ENCODE measurements around the gene SLC44A4. TPM values are rescaled to one million over a fixed set of nuclear protein-coding genes. Genes with fewer than 3 reads are reported as not detected.

The SLC44A4 gene
- total and polyA plus RNA-seq, 2 of the 8 experiments (the other 6 are each of a cell fraction or from before 2014, with no cell fraction given), result 4.8 to 7.0 TPM

DNA sequence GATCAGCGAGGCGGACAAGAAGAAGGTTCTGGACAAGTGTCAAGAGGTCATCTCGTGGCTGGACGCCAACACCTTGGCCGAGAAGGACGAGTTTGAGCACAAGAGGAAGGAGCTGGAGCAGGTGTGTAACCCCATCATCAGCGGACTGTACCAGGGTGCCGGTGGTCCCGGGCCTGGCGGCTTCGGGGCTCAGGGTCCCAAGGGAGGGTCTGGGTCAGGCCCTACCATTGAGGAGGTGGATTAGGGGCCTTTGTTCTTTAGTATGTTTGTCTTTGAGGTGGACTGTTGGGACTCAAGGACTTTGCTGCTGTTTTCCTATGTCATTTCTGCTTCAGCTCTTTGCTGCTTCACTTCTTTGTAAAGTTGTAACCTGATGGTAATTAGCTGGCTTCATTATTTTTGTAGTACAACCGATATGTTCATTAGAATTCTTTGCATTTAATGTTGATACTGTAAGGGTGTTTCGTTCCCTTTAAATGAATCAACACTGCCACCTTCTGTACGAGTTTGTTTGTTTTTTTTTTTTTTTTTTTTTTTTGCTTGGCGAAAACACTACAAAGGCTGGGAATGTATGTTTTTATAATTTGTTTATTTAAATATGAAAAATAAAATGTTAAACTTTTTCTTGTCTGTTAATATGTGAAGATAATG lies 49.0 kb downstream of the SLC44A4 start (continued):
- TF ChIP-seq EP300 (IDR thresholded peaks at IDR 0.05; ENCODE audit: borderline replicate concordance in 1 of 2, low read depth in 2 of 2, low read length in 2 of 2) (no peak), TAF1 (IDR thresholded peaks at IDR 0.05; ENCODE audit: low read depth, low read length) (no peak), SUZ12 (IDR thresholded peaks at IDR 0.05; ENCODE audit: low read length) (no peak), KDM5A (IDR thresholded peaks at IDR 0.05; ENCODE audit: low read length) (peak; percentile 73; the same call in 1 of the 2 replicates), CEBPB (IDR thresholded peaks at IDR 0.05; ENCODE audit: low read depth, low read length) (no peak), YY1 (IDR thresholded peaks at IDR 0.05; ENCODE audit: low read depth, low read length) (no peak), SIN3A (conservative IDR thresholded peaks at IDR 0.05 in 1 of 2, IDR thresholded peaks at IDR 0.05 in 1 of 2; ENCODE audit: low read depth in 1 of 2, low read length in 2 of 2) (peak in 1 of 2 experiments; percentile 57; a peak in 1 of 4 replicates), POU5F1 (IDR thresholded peaks at IDR 0.05; ENCODE audit: low read depth, low read length) (no peak), CREB1 (IDR thresholded peaks at IDR 0.05) (no peak), CTCF (IDR thresholded peaks at IDR 0.05; ENCODE audit: control extremely low read depth in 1 of 3, insufficient read depth in 1 of 3, low read depth in 1 of 3, low read length in 3 of 3) (peak in 1 of 3 experiments; percentile 14; a peak in 1 of 4 replicates), SAP30 (IDR thresholded peaks at IDR 0.05; ENCODE audit: insufficient read depth, insufficient replicate concordance, low read length) (no peak), TEAD4 (IDR thresholded peaks at IDR 0.05; ENCODE audit: low read depth, low read length) (no peak), CHD2 (IDR thresholded peaks at IDR 0.05; ENCODE audit: low read length) (no peak), BCL11A (IDR thresholded peaks at IDR 0.05; ENCODE audit: low read depth in 2 of 2, low read length in 2 of 2) (no peak), POLR2A (IDR thresholded peaks at IDR 0.05; ENCODE audit: control extremely low read depth in 1 of 2, low read depth in 2 of 2, low read length in 2 of 2) (no peak), FOSL1 (IDR thresholded peaks at IDR 0.05; ENCODE audit: insufficient read depth, low read depth, low read length) (no peak), JUN (IDR thresholded peaks at IDR 0.05; ENCODE audit: low read depth, low read length) (no peak), KDM1A (IDR thresholded peaks at IDR 0.05; ENCODE audit: borderline replicate concordance, low read length) (no peak), SP1 (IDR thresholded peaks at IDR 0.05; ENCODE audit: low read depth, low read length) (no peak), GTF2F1 (IDR thresholded peaks at IDR 0.05; ENCODE audit: borderline replicate concordance, low read depth, low read length) (no peak), TAF7 (optimal IDR thresholded peaks at IDR 0.05; ENCODE audit: borderline replicate concordance, low read depth, low read length) (no peak)
- TF ChIP-seq, protein P1, sequence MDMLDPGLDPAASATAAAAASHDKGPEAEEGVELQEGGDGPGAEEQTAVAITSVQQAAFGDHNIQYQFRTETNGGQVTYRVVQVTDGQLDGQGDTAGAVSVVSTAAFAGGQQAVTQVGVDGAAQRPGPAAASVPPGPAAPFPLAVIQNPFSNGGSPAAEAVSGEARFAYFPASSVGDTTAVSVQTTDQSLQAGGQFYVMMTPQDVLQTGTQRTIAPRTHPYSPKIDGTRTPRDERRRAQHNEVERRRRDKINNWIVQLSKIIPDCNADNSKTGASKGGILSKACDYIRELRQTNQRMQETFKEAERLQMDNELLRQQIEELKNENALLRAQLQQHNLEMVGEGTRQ (IDR thresholded peaks at IDR 0.05; ENCODE audit: low read length), result no peak

Measured in H1 (cell line).